SH-SY5Y (cell line): ENCODE measurements around the gene ZSCAN16.

Source experiments
- GATA2 ChIP-seq: IDR thresholded peaks from 2 replicates; pipeline ENCODE4 v1.6.1; 2011; ENCODE audit warnings: mild to moderate bottlenecking, low read depth, low read length
- GATA3 ChIP-seq: IDR thresholded peaks from 2 replicates; pipeline ENCODE4 v1.6.1; 2011; ENCODE audit warnings: low read depth, mild to moderate bottlenecking, low read length, moderate library complexity

DNA sequence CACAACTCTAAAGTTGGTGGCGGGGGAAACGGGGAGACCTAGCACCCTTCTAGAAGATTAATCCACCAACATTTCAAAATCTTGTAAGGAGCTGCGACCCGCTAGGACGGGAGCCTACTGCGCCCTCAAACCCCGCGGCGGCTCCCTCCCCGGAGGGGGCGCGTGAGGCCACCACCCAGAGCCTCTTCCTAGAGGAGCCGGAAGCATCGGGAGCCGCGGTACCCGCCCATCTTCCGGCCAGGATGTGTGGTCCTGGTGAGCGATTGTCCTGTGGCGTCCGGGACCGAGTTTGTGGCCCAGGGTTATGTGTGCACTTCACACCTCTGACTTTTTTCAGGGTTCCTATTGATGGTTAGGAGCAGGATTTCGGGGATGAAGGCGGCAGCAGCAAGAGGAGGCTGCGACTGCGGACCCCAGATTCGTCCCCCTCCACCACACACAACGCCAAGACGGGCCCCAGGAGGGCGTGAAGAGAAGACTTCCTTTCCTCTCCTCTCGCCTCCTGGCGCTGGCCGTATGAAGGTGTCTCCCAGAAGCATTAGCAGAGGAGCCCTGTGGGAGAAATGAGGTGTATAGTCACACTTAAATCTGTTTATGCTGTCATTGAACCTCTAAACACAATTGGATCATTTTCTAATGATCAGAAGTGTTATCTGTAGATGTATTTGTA is 33.4 kb upstream of the ZSCAN16 start:
- TF ChIP-seq GATA2, result no peak
- no peak for TF ChIP-seq GATA3
